Lower leg skin (tissue), 4 donors: ENCODE results near the gene WNK2. TPM values are rescaled to one million over a fixed set of nuclear protein-coding genes. Genes with fewer than 3 reads are reported as not detected.

Source experiments
- DNase-seq, 2 donors: peaks; one replicate each; pipeline ENCODE4 v3.0.0-alpha.2; 2019; ENCODE audit warnings: low spot score in 2 of 2
- H3K4me3 ChIP-seq: fragments of 200-600 bp; sonication (generic); 2 replicates; pipeline ENCODE4 v1.5.1; 2017; ENCODE audit warnings: mild to moderate bottlenecking, low read depth; ENCODE audit not compliant: poor library complexity, severe bottlenecking
- POLR2A ChIP-seq, 2 donors: fragments of 450-650 bp; IDR thresholded peaks; one replicate each; pipeline ENCODE4 v1.6.1; 2016 to 2017; ENCODE audit warnings: antibody characterized with exemption in 2 of 2, mild to moderate bottlenecking in 1 of 2, moderate library complexity in 1 of 2
- WGBS, 2 donors: methylation state at CpG; one replicate each; pipeline ENCODE4 v1.1.5; 2018; 5-methylcytosine and 5-hydroxymethylcytosine counted together
- intact Hi-C: fragments of 100-400 bp; cut with DNase I; formaldehyde crosslinking; loops from one replicate; pipeline ENCODE4 v1.15.0; 2023; ENCODE audit warnings: low total_unique reads
- total RNA-seq, 4 donors: library from RNA; depleted of rRNA; stranded (reverse); fragments of >200 nt; gene quantifications; one replicate each; pipeline ENCODE4 v1.1.0, GENCODE V29; 2016
- TF ChIP-seq, protein P1 (sequence below), 3 donors: fragments of 450-650 bp; IDR thresholded peaks; one replicate each; pipeline ENCODE4 v1.5.1; 2016; ENCODE audit warnings: antibody characterized with exemption in 3 of 3, mild to moderate bottlenecking in 3 of 3, moderate library complexity in 2 of 3

WNK2 gene
- total RNA-seq, 4 donors from 2014 or later = 35.3 to 53.6 (median 42.6) TPM

DNA sequence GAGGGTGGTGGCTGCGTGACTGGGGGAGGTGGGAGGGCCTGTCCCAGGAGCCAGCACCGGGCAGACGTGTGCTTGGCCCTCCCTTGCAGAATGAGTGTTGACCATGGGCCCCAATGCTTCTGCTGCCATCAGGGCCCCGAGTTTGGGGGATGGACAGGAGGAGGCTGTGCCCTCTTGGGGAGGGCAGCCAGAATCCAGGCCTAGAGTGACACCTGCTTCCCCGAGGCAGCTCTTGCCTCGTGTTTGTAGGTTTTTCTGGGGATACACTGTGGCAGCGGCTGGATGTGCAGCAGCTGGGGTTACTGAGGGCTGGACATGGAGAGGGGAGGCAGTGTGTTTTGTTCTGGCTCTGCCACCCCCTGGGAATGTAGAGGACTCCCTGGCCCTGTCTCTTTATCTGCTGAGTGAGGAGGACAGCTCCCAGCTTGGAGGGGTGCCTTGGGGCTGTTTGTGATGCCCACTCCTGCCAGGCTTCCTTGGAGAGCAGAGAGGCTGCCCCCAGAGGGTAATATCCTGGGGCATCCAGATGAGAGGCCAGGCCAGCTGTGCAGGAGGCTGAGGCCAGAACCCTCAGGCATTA is 22.7 kb downstream of the WNK2 start:
- no peak for DNase-seq
- 72 to 77% methylated on average over 7 of the region's 7 CpGs for WGBS, 2 donors
- H3K4me3 ChIP-seq = no peak overlapping the region
- intact Hi-C loops = no loop called here
- TF ChIP-seq, protein P1, sequence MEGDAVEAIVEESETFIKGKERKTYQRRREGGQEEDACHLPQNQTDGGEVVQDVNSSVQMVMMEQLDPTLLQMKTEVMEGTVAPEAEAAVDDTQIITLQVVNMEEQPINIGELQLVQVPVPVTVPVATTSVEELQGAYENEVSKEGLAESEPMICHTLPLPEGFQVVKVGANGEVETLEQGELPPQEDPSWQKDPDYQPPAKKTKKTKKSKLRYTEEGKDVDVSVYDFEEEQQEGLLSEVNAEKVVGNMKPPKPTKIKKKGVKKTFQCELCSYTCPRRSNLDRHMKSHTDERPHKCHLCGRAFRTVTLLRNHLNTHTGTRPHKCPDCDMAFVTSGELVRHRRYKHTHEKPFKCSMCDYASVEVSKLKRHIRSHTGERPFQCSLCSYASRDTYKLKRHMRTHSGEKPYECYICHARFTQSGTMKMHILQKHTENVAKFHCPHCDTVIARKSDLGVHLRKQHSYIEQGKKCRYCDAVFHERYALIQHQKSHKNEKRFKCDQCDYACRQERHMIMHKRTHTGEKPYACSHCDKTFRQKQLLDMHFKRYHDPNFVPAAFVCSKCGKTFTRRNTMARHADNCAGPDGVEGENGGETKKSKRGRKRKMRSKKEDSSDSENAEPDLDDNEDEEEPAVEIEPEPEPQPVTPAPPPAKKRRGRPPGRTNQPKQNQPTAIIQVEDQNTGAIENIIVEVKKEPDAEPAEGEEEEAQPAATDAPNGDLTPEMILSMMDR (IDR thresholded peaks at IDR 0.05) = no peak
- TF ChIP-seq POLR2A (IDR thresholded peaks at IDR 0.05) = no peak

GRCh38 chr9:93207326-93207814 is 23.4 kb downstream of the WNK2 start:
- no peak for TF ChIP-seq POLR2A (IDR thresholded peaks at IDR 0.05)
- TF ChIP-seq, protein P1 (IDR thresholded peaks at IDR 0.05) = no peak
- intact Hi-C loops = no loop called here
- no peak for DNase-seq
- no peak overlapping the region for H3K4me3 ChIP-seq
- WGBS, 2 donors = 36 to 42% methylated on average over 9 of the region's 9 CpGs

DNA sequence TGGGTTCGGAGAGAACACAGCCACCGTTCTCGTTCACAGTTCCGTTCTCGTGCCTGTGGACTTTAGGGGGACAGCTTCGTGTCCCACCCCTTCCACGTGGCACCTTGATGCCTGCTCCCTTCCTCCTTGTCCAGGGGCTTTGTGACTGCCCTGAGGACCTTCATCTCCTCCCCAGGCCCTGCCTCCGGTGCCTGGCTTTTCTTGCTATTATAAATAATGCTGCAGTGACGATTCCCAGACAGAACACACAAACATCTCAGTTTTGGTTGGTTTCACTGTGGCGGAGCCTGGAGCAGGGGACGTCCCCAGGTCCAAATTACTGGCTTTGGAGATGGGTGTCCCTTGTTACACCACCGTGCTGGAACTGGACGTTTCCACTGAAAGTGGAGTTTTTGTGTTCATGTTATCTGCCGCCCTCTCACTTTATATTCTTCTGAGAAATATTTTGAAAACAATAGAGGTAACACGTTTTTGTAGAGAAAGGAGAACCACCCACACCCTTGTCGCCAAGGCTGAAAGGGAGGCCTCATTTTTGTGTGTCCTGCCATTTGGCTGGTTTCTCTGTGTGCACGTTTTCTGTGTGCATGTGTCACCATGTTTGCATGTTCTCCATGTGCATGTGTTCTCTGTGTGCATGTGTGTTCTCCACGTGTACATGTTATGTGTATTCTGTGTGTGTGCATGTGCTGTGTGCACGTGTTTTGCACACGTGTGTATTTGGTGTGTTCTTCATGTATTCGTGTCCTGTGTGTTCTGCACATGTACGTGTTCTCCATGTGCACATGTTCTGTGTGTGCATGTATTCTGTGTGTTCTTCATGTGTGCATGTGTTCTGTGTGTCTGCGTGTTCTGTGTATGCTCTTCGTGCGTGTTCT is 24.2 kb downstream of the WNK2 start:
- no peak for DNase-seq
- TF ChIP-seq, protein P1 (IDR thresholded peaks at IDR 0.05) = no peak
- TF ChIP-seq POLR2A (IDR thresholded peaks at IDR 0.05) = no peak
- no peak overlapping the region for H3K4me3 ChIP-seq
- WGBS, 2 donors = 51 to 57% methylated on average over 25 of the region's 25 CpGs
- intact Hi-C loops = no loop called here

DNA sequence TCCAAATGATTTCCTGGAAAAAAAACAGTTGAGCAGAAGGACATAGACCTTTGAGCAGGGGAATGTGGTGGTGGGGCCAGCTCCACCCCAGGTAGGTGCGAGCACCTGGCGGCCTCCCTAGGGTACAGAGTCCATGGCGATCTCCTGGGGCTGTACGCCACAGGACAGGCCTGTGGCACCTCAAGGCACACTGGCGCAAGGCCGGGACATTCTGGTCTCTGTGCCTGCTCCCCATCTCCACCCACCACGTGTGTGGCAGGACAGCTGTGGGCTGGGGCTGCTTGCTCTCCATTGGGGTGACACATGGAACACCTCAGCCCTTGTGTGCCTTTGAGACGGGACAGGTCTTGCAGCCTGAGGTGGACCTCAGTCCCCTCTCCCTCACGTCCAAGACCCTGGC is 25.2 kb downstream of the WNK2 start:
- DNase-seq = no peak
- intact Hi-C loops = no loop called here
- WGBS, 2 donors = 93 to 94% methylated on average over 9 of the region's 9 CpGs
- H3K4me3 ChIP-seq = no peak overlapping the region
- TF ChIP-seq, protein P1 (IDR thresholded peaks at IDR 0.05) = no peak
- no peak for TF ChIP-seq POLR2A (IDR thresholded peaks at IDR 0.05)

DNA sequence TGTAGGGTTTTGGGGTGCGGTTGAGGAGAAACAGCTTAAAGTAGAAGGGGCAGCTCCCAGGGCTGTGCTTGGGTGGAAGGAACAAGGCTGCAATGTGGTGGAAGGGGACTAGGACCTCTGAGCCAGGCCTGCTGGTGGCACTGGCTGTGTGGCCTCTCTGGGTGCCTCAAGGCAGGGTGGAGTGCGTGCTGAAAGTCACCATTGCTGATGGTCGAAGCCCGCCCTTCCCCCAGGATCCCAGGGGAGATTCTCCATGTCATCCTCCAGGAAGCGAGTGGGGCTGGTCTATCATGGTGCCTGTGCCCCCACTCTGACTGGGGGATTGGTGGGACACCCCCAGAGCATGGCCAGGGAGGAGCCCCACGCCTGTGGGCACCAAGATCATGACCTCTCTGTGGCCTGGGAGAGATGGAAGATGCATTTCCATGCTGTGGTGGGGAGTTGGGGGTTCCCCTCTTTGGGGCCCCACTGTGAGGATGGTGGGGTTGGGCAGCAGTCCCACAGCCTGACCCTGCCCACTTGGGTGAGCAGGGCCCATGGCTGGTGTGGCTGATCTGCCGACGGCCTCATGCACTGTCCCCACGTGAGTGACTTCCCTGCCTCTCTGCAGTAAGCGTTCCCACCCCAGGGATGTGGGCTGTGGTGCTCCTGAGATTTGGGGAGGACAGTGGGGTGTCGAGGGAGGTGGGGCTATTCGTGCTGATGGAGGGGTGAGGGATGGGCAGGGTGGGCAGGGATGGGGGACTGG is 25.8 kb downstream of the WNK2 start:
- WGBS, 2 donors = 80 to 84% methylated on average over 11 of the region's 12 CpGs

More for the DNA sequence above, 25.8 kb downstream of the WNK2 start:
- no peak for TF ChIP-seq POLR2A (IDR thresholded peaks at IDR 0.05)
- TF ChIP-seq, protein P1 (IDR thresholded peaks at IDR 0.05) = no peak
- intact Hi-C loops = no loop called here
- no peak for DNase-seq
- no peak overlapping the region for H3K4me3 ChIP-seq
